Testis (tissue), 3 donors: ENCODE results near the gene GTPBP2. TPM values are rescaled to one million over a fixed set of nuclear protein-coding genes. Genes with fewer than 3 reads are reported as not detected.

Source experiments
- DNase-seq: peaks from one replicate; pipeline ENCODE4 v3.0.0-alpha.2; 2019
- H3K27ac ChIP-seq, 2 donors: fragments of 200-600 bp; sonication (generic); one replicate each; pipeline ENCODE4 v1.5.1; 2019
- H3K27me3 ChIP-seq: fragments of 200-600 bp; sonication (generic); one replicate; pipeline ENCODE4 v1.5.1; 2019
- H3K36me3 ChIP-seq: fragments of 200-600 bp; sonication (generic); one replicate; pipeline ENCODE4 v1.5.1; 2017; ENCODE audit warnings: low read depth; ENCODE audit errors: missing control alignments
- H3K4me1 ChIP-seq: fragments of 200-600 bp; sonication (generic); one replicate; pipeline ENCODE4 v1.5.1; 2019
- H3K4me3 ChIP-seq, 2 donors: fragments of 200-600 bp; sonication (generic); one replicate each; pipeline ENCODE4 v1.5.1; 2017 to 2019
- H3K9me3 ChIP-seq: fragments of 200-600 bp; sonication (generic); one replicate; pipeline ENCODE4 v1.5.1; 2017
- CTCF ChIP-seq, 3 experiments: fragments of 450-650 bp in 2 of 3; fragments of 200-600 bp in 1 of 3; sonication (generic) in 1 of 3; IDR thresholded peaks; one replicate each; pipeline ENCODE4 v1.5.1; 2016 to 2019; ENCODE audit warnings: antibody characterized with exemption in 3 of 3, mild to moderate bottlenecking in 2 of 3, moderate library complexity in 1 of 3
- POLR2A ChIP-seq: fragments of 450-650 bp; IDR thresholded peaks from one replicate; pipeline ENCODE4 v1.6.1; 2017; ENCODE audit warnings: antibody characterized with exemption, mild to moderate bottlenecking, moderate library complexity
- WGBS, 2 donors: methylation state at CpG; one replicate each; pipeline ENCODE4 v1.1.5; 2018; 5-methylcytosine and 5-hydroxymethylcytosine counted together
- intact Hi-C: fragments of 100-400 bp; cut with DNase I; formaldehyde crosslinking; loops from one replicate; pipeline ENCODE4 v1.15.1; 2023; ENCODE audit warnings: low total_unique reads
- polyA plus RNA-seq: library from polyadenylated mRNA; stranded (reverse); fragments of 350-450 nt; fragmentation: Illumina TruSeq; extraction: RNeasy Lipid Tissue Mini Kit (QIAGEN cat#74804); gene quantifications from one replicate; pipeline ENCODE4 v1.2.3, GENCODE V29; 2014; ENCODE audit warnings: low read depth, low replicate concordance; ENCODE audit not compliant: insufficient read depth
- total RNA-seq, 2 donors: library from RNA; depleted of rRNA; stranded (reverse); fragments of >200 nt; gene quantifications; one replicate each; pipeline ENCODE4 v1.2.3, GENCODE V29; 2016

The GTPBP2 gene
- total and polyA plus RNA-seq, 3 donors from 2014 or later = 59.0 to 64.7 (median 59.5) TPM

- H3K9me3 ChIP-seq = no peaks in the 10 kb centered on the region
- intact Hi-C loops = no loop called here
- TF ChIP-seq CTCF (IDR thresholded peaks at IDR 0.05) (no peak), POLR2A (peak; percentile 79)
- H3K4me3 ChIP-seq = peak within 1 kb of the TSS; percentile 95
- H3K4me1 ChIP-seq = peaks cover 15% of the 10 kb centered on the region
- H3K36me3 ChIP-seq = no peaks in the 10 kb centered on the region
- no peaks in the 10 kb centered on the region for H3K27me3 ChIP-seq
- DNase-seq = peak; percentile 92
- WGBS, 2 donors = 1% methylated on average over 16 to 62 of the region's 76 CpGs
- H3K27ac ChIP-seq = peak within 1 kb of the TSS; percentile 61 to 66
Measured at GRCh38 chr6:43575772-43576551, 53.1 kb downstream of the GTPBP2 start, which contains the start of the genes POLH and XPO5. Gene POLH (plus strand): TSS chr6:43576185. CDS start chr6:43582320, 6,135 bp downstream. Gene XPO5 (minus strand): TSS chr6:43576038. CDS start chr6:43575864, 174 bp downstream.

GRCh38 chr6:43575105-43575771 is 53.8 kb downstream of the GTPBP2 start:
- peaks cover 15% of the 10 kb centered on the region for H3K4me1 ChIP-seq
- no peaks in the 10 kb centered on the region for H3K36me3 ChIP-seq
- 0% methylated on average over 38 of the region's 38 CpGs for WGBS, 2 donors
- TF ChIP-seq CTCF (IDR thresholded peaks at IDR 0.05) = no peak
- intact Hi-C loops = no loop called here
- peak; percentile 38 for DNase-seq
- no peaks in the 10 kb centered on the region for H3K9me3 ChIP-seq
- H3K4me3 ChIP-seq = peak overlapping the region; percentile 95
- peak overlapping the region; percentile 61 to 66 for H3K27ac ChIP-seq
- H3K27me3 ChIP-seq = no peaks in the 10 kb centered on the region

GRCh38 chr6:43572015-43572414 is 57.0 kb downstream of the GTPBP2 start:
- Histone ChIP-seq H3K4me3 (no peak overlapping the region), H3K4me1 (peaks cover 11% of the 10 kb centered on the region), H3K27me3 (no peaks in the 10 kb centered on the region), H3K27ac (no peak overlapping the region), H3K36me3 (no peaks in the 10 kb centered on the region), H3K9me3 (no peaks in the 10 kb centered on the region)
- no peak for TF ChIP-seq CTCF (IDR thresholded peaks at IDR 0.05)
- no peak for TF ChIP-seq POLR2A
- no peak for DNase-seq
- WGBS, 2 donors = 91 to 96% methylated on average over 4 of the region's 4 CpGs
- intact Hi-C loops = no loop called here

GRCh38 chr6:43570876-43571441 is 58.1 kb downstream of the GTPBP2 start:
- DNase-seq = no peak
- 82 to 93% methylated on average over 5 of the region's 5 CpGs for WGBS, 2 donors
- no peak overlapping the region for H3K4me3 ChIP-seq
- TF ChIP-seq CTCF (IDR thresholded peaks at IDR 0.05) (no peak), POLR2A (no peak)
- H3K9me3 ChIP-seq = no peaks in the 10 kb centered on the region
- peaks cover 8% of the 10 kb centered on the region for H3K4me1 ChIP-seq
- H3K27me3 ChIP-seq = no peaks in the 10 kb centered on the region
- intact Hi-C loops = no loop called here
- H3K27ac ChIP-seq = no peak overlapping the region
- no peaks in the 10 kb centered on the region for H3K36me3 ChIP-seq

Other genes starting within 250 kb of the GTPBP2 start
- 10 to 100 TPM; 29.2 to 34.0 TPM for gene ABCC10, start 201.7 kb downstream of the GTPBP2 start, total RNA-seq
- gene ABCC10, start 201.7 kb downstream of the GTPBP2 start, polyA plus RNA-seq = 21.0 TPM
- gene DLK2, start 173.7 kb downstream of the GTPBP2 start, total RNA-seq = 1 to 10 TPM; 1.7 to 1.9 TPM
- 1.3 TPM for gene DLK2, start 173.7 kb downstream of the GTPBP2 start, polyA plus RNA-seq
- 10 to 100 TPM; 55.9 to 59.1 TPM for gene TJAP1, start 151.7 kb downstream of the GTPBP2 start, total RNA-seq
- 35.4 TPM for gene TJAP1, start 151.7 kb downstream of the GTPBP2 start, polyA plus RNA-seq
- gene LRRC73, start 118.9 kb downstream of the GTPBP2 start, total RNA-seq = 10 to 100 TPM; 20.1 to 29.3 TPM
- gene LRRC73, start 118.9 kb downstream of the GTPBP2 start, polyA plus RNA-seq = 50.6 TPM
- 100 to 1,000 TPM; 130 to 138 TPM for gene YIPF3, start 112.3 kb downstream of the GTPBP2 start, total RNA-seq
- 131 TPM for gene YIPF3, start 112.3 kb downstream of the GTPBP2 start, polyA plus RNA-seq
- gene POLR1C, start 112.2 kb downstream of the GTPBP2 start, total RNA-seq = 10 to 100 TPM; 35.0 to 37.7 TPM
- gene POLR1C, start 112.2 kb downstream of the GTPBP2 start, polyA plus RNA-seq = 41.3 TPM
- gene XPO5, start 53.2 kb downstream of the GTPBP2 start, total RNA-seq = 10 to 100 TPM; 53.7 to 65.8 TPM
- 79.1 TPM for gene XPO5, start 53.2 kb downstream of the GTPBP2 start, polyA plus RNA-seq
- gene POLH, start 53.1 kb downstream of the GTPBP2 start, total RNA-seq = 10 to 100 TPM; 11.7 to 18.3 TPM
- 29.5 TPM for gene POLH, start 53.1 kb downstream of the GTPBP2 start, polyA plus RNA-seq
- gene MAD2L1BP, start 6.6 kb upstream of the GTPBP2 start, total RNA-seq = 10 to 100 TPM; 40.5 to 42.4 TPM
- 38.3 TPM for gene MAD2L1BP, start 6.6 kb upstream of the GTPBP2 start, polyA plus RNA-seq
- 1 to 10 TPM; 6.1 to 8.3 TPM for gene RSPH9, start 15.8 kb upstream of the GTPBP2 start, total RNA-seq
- 22.8 TPM for gene RSPH9, start 15.8 kb upstream of the GTPBP2 start, polyA plus RNA-seq
- 10 to 100 TPM; 37.5 to 48.6 TPM for gene MRPS18A, start 58.5 kb upstream of the GTPBP2 start, total RNA-seq
- gene MRPS18A, start 58.5 kb upstream of the GTPBP2 start, polyA plus RNA-seq = 63.0 TPM
- gene VEGFA, start 140.9 kb upstream of the GTPBP2 start, total RNA-seq = 10 to 100 TPM in 1 of 2 donors, 1 to 10 TPM in 1; 6.1 to 15.2 TPM
- 14.9 TPM for gene VEGFA, start 140.9 kb upstream of the GTPBP2 start, polyA plus RNA-seq